ENCODE results near the gene CDH13. TPM values are rescaled to one million over a fixed set of nuclear protein-coding genes. Genes with fewer than 3 reads are reported as not detected.

The CDH13 gene
- polyA plus RNA-seq, 1 donor from 2014 or later = 3.2 TPM

- Histone ChIP-seq H3F3A (ENCODE audit: insufficient read depth, low read length, poor library complexity, severe bottlenecking) (no peaks in the 10 kb centered on the region), H3K9me2 (ENCODE audit: insufficient read depth, low read length) (no peaks in the 10 kb centered on the region), H3K4me3 (ENCODE audit: low read length) (no peak overlapping the region), H3K9me3 (ENCODE audit: low read length) (no peaks in the 10 kb centered on the region), H3K36me3 (ENCODE audit: insufficient read depth, low read length) (no peaks in the 10 kb centered on the region), H3K27ac (ENCODE audit: low read length) (no peak overlapping the region), H3K4me2 (ENCODE audit: low read length) (no peak overlapping the region), H2AFZ (ENCODE audit: low read depth, low read length) (no peak overlapping the region), H3K79me2 (replicated peaks; ENCODE audit: insufficient read depth, low read length) (no peaks in the 10 kb centered on the region), H3K27me3 (ENCODE audit: insufficient read depth, low read depth, low read length) (no peaks in the 10 kb centered on the region), H3K9ac (ENCODE audit: low read length) (no peak overlapping the region), H4K20me1 (ENCODE audit: insufficient read depth) (no peaks in the 10 kb centered on the region)
- TF ChIP-seq EZH2 (IDR thresholded peaks at IDR 0.05; ENCODE audit: borderline replicate concordance, insufficient read depth, low read length, poor library complexity, severe bottlenecking) = no peak
Observed at GRCh38 chr16:83300326-83300725, 673.6 kb downstream of the CDH13 start.

GRCh38 chr16:83301971-83302370 is 675.2 kb downstream of the CDH13 start:
- TF ChIP-seq MXI1 (conservative IDR thresholded peaks at IDR 0.05; ENCODE audit: poor library complexity, severe bottlenecking) (no peak), SMC3 (conservative IDR thresholded peaks at IDR 0.05; ENCODE audit: poor library complexity) (no peak), EZH2 (IDR thresholded peaks at IDR 0.05; ENCODE audit: borderline replicate concordance, insufficient read depth, low read length, poor library complexity, severe bottlenecking) (no peak), CTCF (IDR thresholded peaks at IDR 0.05; ENCODE audit: poor library complexity, severe bottlenecking) (no peak), REST (IDR thresholded peaks at IDR 0.05; ENCODE audit: borderline replicate concordance) (no peak), RAD21 (conservative IDR thresholded peaks at IDR 0.05) (no peak), POLR2AphosphoS5 (IDR thresholded peaks at IDR 0.05) (no peak), EP300 (conservative IDR thresholded peaks at IDR 0.05; ENCODE audit: poor library complexity, severe bottlenecking) (no peak), TAF1 (IDR thresholded peaks at IDR 0.05; ENCODE audit: low read depth) (no peak)
- Histone ChIP-seq H3K9me2 (ENCODE audit: insufficient read depth, low read length) (no peaks in the 10 kb centered on the region), H3K27ac (ENCODE audit: low read length) (no peak overlapping the region), H3K9me3 (ENCODE audit: low read length) (no peaks in the 10 kb centered on the region), H3K36me3 (ENCODE audit: insufficient read depth, low read length) (no peaks in the 10 kb centered on the region), H3K4me3 (ENCODE audit: low read length) (no peak overlapping the region), H3K9ac (ENCODE audit: low read length) (no peak overlapping the region), H4K20me1 (ENCODE audit: insufficient read depth) (no peaks in the 10 kb centered on the region), H3K79me2 (replicated peaks; ENCODE audit: insufficient read depth, low read length) (no peaks in the 10 kb centered on the region), H2AFZ (ENCODE audit: low read depth, low read length) (no peak overlapping the region), H3K4me2 (ENCODE audit: low read length) (no peak overlapping the region), H3K27me3 (ENCODE audit: insufficient read depth, low read depth, low read length) (no peaks in the 10 kb centered on the region), H3F3A (ENCODE audit: insufficient read depth, low read length, poor library complexity, severe bottlenecking) (no peaks in the 10 kb centered on the region)

- Histone ChIP-seq H3K36me3 (ENCODE audit: insufficient read depth, low read length) (no peaks in the 10 kb centered on the region), H3K9me2 (ENCODE audit: insufficient read depth, low read length) (no peaks in the 10 kb centered on the region), H3K27ac (ENCODE audit: low read length) (no peak overlapping the region), H3F3A (ENCODE audit: insufficient read depth, low read length, poor library complexity, severe bottlenecking) (no peaks in the 10 kb centered on the region), H2AFZ (ENCODE audit: low read depth, low read length) (no peak overlapping the region), H3K4me3 (ENCODE audit: low read length) (no peak overlapping the region), H3K9ac (ENCODE audit: low read length) (no peak overlapping the region), H3K27me3 (ENCODE audit: insufficient read depth, low read depth, low read length) (no peaks in the 10 kb centered on the region), H4K20me1 (ENCODE audit: insufficient read depth) (no peaks in the 10 kb centered on the region), H3K4me2 (ENCODE audit: low read length) (no peak overlapping the region), H3K9me3 (ENCODE audit: low read length) (no peaks in the 10 kb centered on the region), H3K79me2 (replicated peaks; ENCODE audit: insufficient read depth, low read length) (no peaks in the 10 kb centered on the region)
- no peak for TF ChIP-seq REST (IDR thresholded peaks at IDR 0.05; ENCODE audit: borderline replicate concordance)
- TF ChIP-seq TAF1 (IDR thresholded peaks at IDR 0.05; ENCODE audit: low read depth) = no peak
- no peak for TF ChIP-seq POLR2AphosphoS5 (IDR thresholded peaks at IDR 0.05)
- no peak for TF ChIP-seq RAD21 (conservative IDR thresholded peaks at IDR 0.05)
- TF ChIP-seq MXI1 (conservative IDR thresholded peaks at IDR 0.05; ENCODE audit: poor library complexity, severe bottlenecking) = no peak
- no peak for TF ChIP-seq EP300 (conservative IDR thresholded peaks at IDR 0.05; ENCODE audit: poor library complexity, severe bottlenecking)
- no peak for TF ChIP-seq SMC3 (conservative IDR thresholded peaks at IDR 0.05; ENCODE audit: poor library complexity)
- no peak for TF ChIP-seq EZH2 (IDR thresholded peaks at IDR 0.05; ENCODE audit: borderline replicate concordance, insufficient read depth, low read length, poor library complexity, severe bottlenecking)
- no peak for TF ChIP-seq CTCF (IDR thresholded peaks at IDR 0.05; ENCODE audit: poor library complexity, severe bottlenecking)
Observed at GRCh38 chr16:83302853-83303252, 676.1 kb downstream of the CDH13 start.

Data from neural cell (in vitro differentiated cells).